H9 (cell line): ENCODE results near the gene CHDH. TPM values are rescaled to one million over a fixed set of nuclear protein-coding genes. Genes with fewer than 3 reads are reported as not detected.

Experiments used
- DNase-seq: peaks from one replicate; pipeline ENCODE4 v3.0.0-alpha.2; 2017
- H2AFZ ChIP-seq: one replicate; pipeline ENCODE4 v1.6.1; 2013; ENCODE audit warnings: mild to moderate bottlenecking, low read length, control low read depth, moderate library complexity
- H2AK5ac ChIP-seq: 2 replicates; pipeline ENCODE4 v1.6.1; 2013; ENCODE audit warnings: low read length, control low read depth, mixed read lengths; ENCODE audit not compliant: insufficient read length
- H2BK120ac ChIP-seq: one replicate; pipeline ENCODE4 v1.6.1; 2013; ENCODE audit warnings: low read depth, mild to moderate bottlenecking, low read length, control low read depth, inconsistent platforms; ENCODE audit not compliant: poor library complexity, severe bottlenecking
- H2BK12ac ChIP-seq: 2 replicates; pipeline ENCODE4 v1.6.1; 2013; ENCODE audit warnings: low read length, control low read depth, mixed read lengths, low read depth; ENCODE audit not compliant: insufficient read length
- H2BK15ac ChIP-seq: 2 replicates; pipeline ENCODE4 v1.6.1; 2013; ENCODE audit warnings: low read depth, low read length, control low read depth
- H2BK20ac ChIP-seq: one replicate; pipeline ENCODE4 v1.6.1; 2013; ENCODE audit warnings: low read depth, mild to moderate bottlenecking, low read length, control low read depth, inconsistent platforms; ENCODE audit not compliant: poor library complexity, severe bottlenecking
- H2BK5ac ChIP-seq: 2 replicates; pipeline ENCODE4 v1.6.1; 2013; ENCODE audit warnings: low read length, control low read depth, mixed read lengths; ENCODE audit not compliant: insufficient read length
- H3K14ac ChIP-seq: 2 replicates; pipeline ENCODE4 v1.6.1; 2013; ENCODE audit warnings: low read length, control low read depth; ENCODE audit not compliant: insufficient read depth
- H3K18ac ChIP-seq: 2 replicates; pipeline ENCODE4 v1.6.1; 2013; ENCODE audit warnings: low read depth, mild to moderate bottlenecking, mixed read lengths, low read length, control low read depth; ENCODE audit not compliant: insufficient read length
- H3K23ac ChIP-seq: 2 replicates; pipeline ENCODE4 v1.6.1; 2013; ENCODE audit warnings: low read length, control low read depth, mixed read lengths, low read depth; ENCODE audit not compliant: insufficient read length
- H3K23me2 ChIP-seq: 2 replicates; pipeline ENCODE4 v1.6.1; 2013; ENCODE audit warnings: low read depth, mild to moderate bottlenecking, mixed read lengths, low read length, control low read depth; ENCODE audit not compliant: insufficient read length, poor library complexity, severe bottlenecking
- H3K27ac ChIP-seq: 2 replicates; pipeline ENCODE4 v1.5.1; 2013; ENCODE audit warnings: low read length, control low read depth, mixed read lengths, low read depth; ENCODE audit not compliant: insufficient read length
- H3K27me3 ChIP-seq: 2 replicates; pipeline ENCODE4 v1.6.1; 2013; ENCODE audit warnings: low read length, control low read depth, inconsistent platforms; ENCODE audit not compliant: insufficient read depth
- H3K4ac ChIP-seq: 2 replicates; pipeline ENCODE4 v1.6.1; 2013; ENCODE audit warnings: low read depth, mild to moderate bottlenecking, control low read depth, inconsistent platforms, low read length, moderate library complexity
- H3K4me1 ChIP-seq: 2 replicates; pipeline ENCODE4 v1.6.1; 2013; ENCODE audit warnings: low read length, control low read depth, inconsistent platforms; ENCODE audit not compliant: insufficient read depth
- H3K4me2 ChIP-seq: 2 replicates; pipeline ENCODE4 v1.6.1; 2013; ENCODE audit warnings: low read length, control low read depth, mixed read lengths; ENCODE audit not compliant: insufficient read length, insufficient read depth
- H3K56ac ChIP-seq: 2 replicates; pipeline ENCODE4 v1.6.1; 2013; ENCODE audit warnings: low read depth, mild to moderate bottlenecking, mixed read lengths, low read length, control low read depth; ENCODE audit not compliant: insufficient read length
- H3K79me1 ChIP-seq: 2 replicates; pipeline ENCODE4 v1.6.1; 2013; ENCODE audit warnings: low read depth, mild to moderate bottlenecking, moderate library complexity, low read length, control low read depth, inconsistent platforms; ENCODE audit not compliant: insufficient read depth, poor library complexity, severe bottlenecking
- H3K79me2 ChIP-seq: 2 replicates; pipeline ENCODE4 v1.6.1; 2013; ENCODE audit warnings: low read length, control low read depth, inconsistent platforms; ENCODE audit not compliant: insufficient read depth
- H3K9ac ChIP-seq: 2 replicates; pipeline ENCODE4 v1.6.1; 2013; ENCODE audit warnings: low read length, control low read depth, mixed read lengths; ENCODE audit not compliant: insufficient read length; ENCODE audit errors: extremely low read depth
- H3K9me3 ChIP-seq: one replicate; pipeline ENCODE4 v1.6.1; 2013; ENCODE audit warnings: low read depth, low read length, inconsistent platforms; ENCODE audit not compliant: control insufficient read depth
- H3T11ph ChIP-seq: one replicate; pipeline ENCODE4 v1.6.1; 2013; ENCODE audit warnings: mild to moderate bottlenecking, low read length, control low read depth, inconsistent platforms
- H4K20me1 ChIP-seq: one replicate; pipeline ENCODE4 v1.6.1; 2013; ENCODE audit not compliant: control insufficient read depth, insufficient read length, insufficient read depth
- H4K5ac ChIP-seq: 2 replicates; pipeline ENCODE4 v1.6.1; 2013; ENCODE audit warnings: low read depth, mild to moderate bottlenecking, mixed read lengths, low read length, control low read depth; ENCODE audit not compliant: insufficient read length
- H4K8ac ChIP-seq: replicated peaks from 2 replicates; pipeline ENCODE4 v1.6.1; 2013; ENCODE audit warnings: low read length, control low read depth, mixed read lengths, low read depth; ENCODE audit not compliant: insufficient read length
- H4K91ac ChIP-seq: 2 replicates; pipeline ENCODE4 v1.6.1; 2013; ENCODE audit warnings: low read depth, mild to moderate bottlenecking, moderate library complexity, mixed read lengths, low read length, control low read depth; ENCODE audit not compliant: insufficient read length
- H3K27ac Mint-ChIP-seq, 3 experiments: 2 replicates in 2 of 3; 3 replicates in 1 of 3; pipeline ENCODE4 v1.8.0; 2020 to 2021; ENCODE audit warnings: mixed read lengths in 3 of 3, mild to moderate bottlenecking in 1 of 3, moderate library complexity in 1 of 3
- H3K27me3 Mint-ChIP-seq: 2 replicates; pipeline ENCODE4 v1.8.0; 2021; ENCODE audit warnings: low read depth, mild to moderate bottlenecking, moderate library complexity, mixed read lengths
- H3K36me3 Mint-ChIP-seq, 3 experiments: 2 replicates in 2 of 3; 3 replicates in 1 of 3; pipeline ENCODE4 v1.8.0; 2020 to 2021; ENCODE audit warnings: low read depth in 3 of 3, mixed read lengths in 3 of 3; ENCODE audit not compliant: insufficient read depth in 1 of 3
- H3K4me1 Mint-ChIP-seq, 2 experiments: 2 replicates each; pipeline ENCODE4 v1.8.0; 2020; ENCODE audit warnings: mixed read lengths in 2 of 2
- H3K4me3 Mint-ChIP-seq, 2 experiments: 2 replicates in 1 of 2; 3 replicates in 1 of 2; pipeline ENCODE4 v1.8.0; 2020 to 2021; ENCODE audit warnings: mild to moderate bottlenecking in 2 of 2, mixed read lengths in 2 of 2, moderate library complexity in 1 of 2
- H3K9me3 Mint-ChIP-seq, 2 experiments: 2 replicates in 1 of 2; 3 replicates in 1 of 2; pipeline ENCODE4 v1.8.0; 2020; ENCODE audit warnings: mild to moderate bottlenecking in 2 of 2, mixed read lengths in 2 of 2, moderate library complexity in 1 of 2
- CTCF ChIP-seq: fragments of 200-600 bp; sonication (generic); conservative IDR thresholded peaks from 3 replicates; pipeline ENCODE4 v1.8.0; 2021; ENCODE audit warnings: antibody characterized with exemption, mild to moderate bottlenecking
- WGBS: extraction: QIAGEN DNeasy Blood & Tissue Kit; methylation state at CpG from one replicate; pipeline ENCODE4 v1.1.7; 2013; ENCODE audit warnings: missing lambda C conversion rate, low lambda C conversion rate, mixed read lengths; ENCODE audit not compliant: insufficient read length; ENCODE audit errors: extremely low coverage; 5-methylcytosine and 5-hydroxymethylcytosine counted together
- total RNA-seq: library from RNA; stranded (reverse); gene quantifications from 2 replicates; pipeline ENCODE4 v1.2.1, GENCODE V29; 2021

CHDH gene
- total RNA-seq, 1 experiment from 2014 or later: 11.0 TPM

GRCh38 chr3:53777468-53777867, 68.8 kb downstream of the CHDH start:
- Histone ChIP-seq H3K79me2 (no peaks in the 10 kb centered on the region), H3K27ac (no peak overlapping the region), H3K27me3 (no peaks in the 10 kb centered on the region), H3K4me1 (no peaks in the 10 kb centered on the region), H3K9ac (no peak overlapping the region), H2BK20ac (no peak overlapping the region), H2BK15ac (no peak overlapping the region), H3K23me2 (no peaks in the 10 kb centered on the region), H3K23ac (no peak overlapping the region), H2BK120ac (no peak overlapping the region), H2AFZ (no peak overlapping the region), H3K18ac (no peak overlapping the region), H3T11ph (no peak overlapping the region), H3K79me1 (no peaks in the 10 kb centered on the region), H3K14ac (no peak overlapping the region), H2BK5ac (no peak overlapping the region), H3K4ac (no peak overlapping the region), H4K8ac (no peak overlapping the region), H2BK12ac (no peak overlapping the region), H4K91ac (no peak overlapping the region), H3K9me3 (no peaks in the 10 kb centered on the region), H4K20me1 (no peaks in the 10 kb centered on the region), H3K4me2 (no peak overlapping the region), H3K56ac (no peak overlapping the region), H4K5ac (no peak overlapping the region), H2AK5ac (no peak overlapping the region)
- TF ChIP-seq CTCF: no peak
- no peak overlapping the region for H3K4me3 Mint-ChIP-seq
- H3K4me1 Mint-ChIP-seq: peaks cover 27 to 34% of the 10 kb centered on the region in 2 experiments
- no peaks in the 10 kb centered on the region for H3K9me3 Mint-ChIP-seq
- no peak for DNase-seq
- no CpG with 5 or more reads among the region's 8 CpGs for WGBS
- H3K36me3 Mint-ChIP-seq: no peaks in the 10 kb centered on the region; a peak in 1 of 7 replicates
- no peak overlapping the region; a peak in 1 of 7 replicates for H3K27ac Mint-ChIP-seq
- H3K27me3 Mint-ChIP-seq: peaks cover 2% of the 10 kb centered on the region; the same call in 1 of the 2 replicates
